Suprapubic skin (tissue), 3 donors: ENCODE measurements around the gene VN1R4.

Experiments
- POLR2A ChIP-seq, 2 donors: fragments of 450-650 bp; IDR thresholded peaks; one replicate each; pipeline ENCODE4 v1.6.1; 2017; ENCODE audit warnings: antibody characterized with exemption in 2 of 2, mild to moderate bottlenecking in 2 of 2, moderate library complexity in 2 of 2
- TF ChIP-seq, protein P1 (sequence below), 2 donors: fragments of 200-600 bp in 1 of 2; fragments of 450-650 bp in 1 of 2; sonication (generic) in 1 of 2; IDR thresholded peaks; one replicate each; pipeline ENCODE4 v1.5.1; 2016 to 2019; ENCODE audit warnings: antibody characterized with exemption in 2 of 2, mild to moderate bottlenecking in 1 of 2, moderate library complexity in 1 of 2

DNA sequence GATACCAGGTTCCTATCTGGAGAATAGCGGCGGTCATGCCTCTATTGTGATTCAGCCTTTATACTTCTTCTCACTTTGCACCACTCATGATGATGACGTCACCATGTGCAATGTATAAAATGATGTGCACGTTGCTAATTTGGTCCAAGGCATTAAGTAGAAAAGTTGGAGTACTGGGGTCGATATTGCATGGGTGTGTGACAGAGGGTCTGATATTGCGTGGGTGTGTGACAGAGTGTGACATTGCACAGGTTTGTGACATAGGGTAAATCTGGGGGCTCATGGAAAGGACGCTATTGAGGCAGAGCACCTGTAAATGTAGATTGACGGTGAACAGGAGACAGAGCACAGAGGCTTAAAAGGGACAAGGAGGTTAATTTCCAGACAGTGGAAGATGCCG lies 4.5 kb upstream of the VN1R4 start:
- TF ChIP-seq, protein P1, sequence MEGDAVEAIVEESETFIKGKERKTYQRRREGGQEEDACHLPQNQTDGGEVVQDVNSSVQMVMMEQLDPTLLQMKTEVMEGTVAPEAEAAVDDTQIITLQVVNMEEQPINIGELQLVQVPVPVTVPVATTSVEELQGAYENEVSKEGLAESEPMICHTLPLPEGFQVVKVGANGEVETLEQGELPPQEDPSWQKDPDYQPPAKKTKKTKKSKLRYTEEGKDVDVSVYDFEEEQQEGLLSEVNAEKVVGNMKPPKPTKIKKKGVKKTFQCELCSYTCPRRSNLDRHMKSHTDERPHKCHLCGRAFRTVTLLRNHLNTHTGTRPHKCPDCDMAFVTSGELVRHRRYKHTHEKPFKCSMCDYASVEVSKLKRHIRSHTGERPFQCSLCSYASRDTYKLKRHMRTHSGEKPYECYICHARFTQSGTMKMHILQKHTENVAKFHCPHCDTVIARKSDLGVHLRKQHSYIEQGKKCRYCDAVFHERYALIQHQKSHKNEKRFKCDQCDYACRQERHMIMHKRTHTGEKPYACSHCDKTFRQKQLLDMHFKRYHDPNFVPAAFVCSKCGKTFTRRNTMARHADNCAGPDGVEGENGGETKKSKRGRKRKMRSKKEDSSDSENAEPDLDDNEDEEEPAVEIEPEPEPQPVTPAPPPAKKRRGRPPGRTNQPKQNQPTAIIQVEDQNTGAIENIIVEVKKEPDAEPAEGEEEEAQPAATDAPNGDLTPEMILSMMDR (IDR thresholded peaks at IDR 0.05), result no peak
- TF ChIP-seq POLR2A (IDR thresholded peaks at IDR 0.05), result no peak
